A549 (cell line): ENCODE results near the gene TNNC1. TPM values are rescaled to one million over a fixed set of nuclear protein-coding genes. Genes with fewer than 3 reads are reported as not detected.

Experiments used
- ATAC-seq, 2 experiments: fragments of 200-7000 bp in 1 of 2; fragments of >200 bp in 1 of 2; cut with Nextera tagmentation in 1 of 2; cut with Tn5 transposase in 1 of 2; 3 replicates each; pipeline versions ENCODE4 v1.8.0 to v1.9.1; 2018 to 2020; ENCODE audit warnings: mild to moderate bottlenecking in 1 of 2, moderate library complexity in 1 of 2
- CTCF ChIA-PET: fragments of 300-600 bp; sonication (Branson Sonifier 250); formaldehyde crosslinking; extraction: SDS; loops from one replicate; lab custom pipeline; 2021; ENCODE audit warnings: antibody characterized with exemption, inconsistent platforms; lab: Yijun Ruan, JAX
- POLR2A ChIA-PET: fragments of 350-600 bp; formaldehyde crosslinking; extraction: SDS; loops from one replicate; lab custom pipeline; 2021; ENCODE audit warnings: antibody characterized with exemption, inconsistent platforms; lab: Yijun Ruan, JAX
- DNase-seq, 2 experiments: peaks; one replicate each; pipeline versions ENCODE4 v3.0.0 to v3.0.0-alpha.2; 2011 to 2016; ENCODE audit warnings: low read depth in 1 of 2, low spot score in 1 of 2
- FAIRE-seq: peaks from 2 replicates; lab custom pipeline; 2011; peaks lifted over from hg19 to GRCh38; lab: Jason Lieb, UNC
- H3K27ac ChIP-seq, 2 experiments: fragments of >200 bp; sonication (Bioruptor Twin); formaldehyde crosslinking; 3 replicates each; pipeline ENCODE4 v1.5.1; 2016 to 2017
- H3K4me1 ChIP-seq: fragments of >200 bp; sonication (Bioruptor Twin); formaldehyde crosslinking; 3 replicates; pipeline ENCODE4 v1.6.1; 2016
- H3K4me2 ChIP-seq: fragments of >200 bp; sonication (Bioruptor Twin); formaldehyde crosslinking; 3 replicates; pipeline ENCODE4 v1.6.1; 2016
- H3K4me3 ChIP-seq: fragments of >200 bp; sonication (Bioruptor Twin); formaldehyde crosslinking; 3 replicates; pipeline ENCODE4 v1.5.1; 2016
- H3K9me3 ChIP-seq: fragments of >200 bp; sonication (Bioruptor Twin); formaldehyde crosslinking; 3 replicates; pipeline ENCODE4 v1.6.1; 2016
- BHLHE40 ChIP-seq: IDR thresholded peaks from 2 replicates; pipeline ENCODE4 v1.6.1; 2012; ENCODE audit warnings: low read depth, low read length, inconsistent platforms
- CBX8 ChIP-seq: fragments of 200-600 bp; sonication (generic); IDR thresholded peaks from 2 replicates; pipeline ENCODE4 v1.6.1; 2016
- CEBPB ChIP-seq, 2 experiments: fragments of >200 bp in 1 of 2; sonication (Bioruptor Twin) in 1 of 2; formaldehyde crosslinking in 1 of 2; IDR thresholded peaks; 2 replicates each; pipeline ENCODE4 v1.6.1; 2012 to 2016
- CHD2 ChIP-seq: fragments of 150-350 bp; IDR thresholded peaks from 2 replicates; pipeline ENCODE4 v1.6.1; 2014; ENCODE audit warnings: low read length; ENCODE audit not compliant: partially characterized antibody
- EHF ChIP-seq: fragments of 250-450 bp; sonication (Bioruptor Pico); IDR thresholded peaks from 2 replicates; pipeline ENCODE4 v1.5.0; 2020; ENCODE audit warnings: mild to moderate bottlenecking
- FOSB ChIP-seq: fragments of 250-450 bp; sonication (Bioruptor Pico); IDR thresholded peaks from 2 replicates; pipeline ENCODE4 v1.5.0; 2020; ENCODE audit warnings: mild to moderate bottlenecking, moderate library complexity
- FOXS1 ChIP-seq: fragments of 250-450 bp; sonication (Bioruptor Pico); IDR thresholded peaks from 2 replicates; pipeline ENCODE4 v1.5.0; 2020; ENCODE audit warnings: mild to moderate bottlenecking, moderate library complexity
- HDAC2 ChIP-seq: fragments of 200-600 bp; sonication (generic); IDR thresholded peaks from 2 replicates; pipeline ENCODE4 v1.6.1; 2016
- JUNB ChIP-seq: fragments of >200 bp; sonication (Bioruptor Twin); formaldehyde crosslinking; IDR thresholded peaks from 2 replicates; pipeline ENCODE4 v1.6.1; 2016
- KDM1A ChIP-seq: fragments of 200-600 bp; sonication (generic); IDR thresholded peaks from 2 replicates; pipeline ENCODE4 v1.6.1; 2016; ENCODE audit warnings: low read depth, mild to moderate bottlenecking
- KDM5A ChIP-seq: fragments of 200-600 bp; sonication (generic); IDR thresholded peaks from 2 replicates; pipeline ENCODE4 v1.6.1; 2016; ENCODE audit warnings: antibody characterized with exemption, mild to moderate bottlenecking
- MAFK ChIP-seq: fragments of 450-650 bp; IDR thresholded peaks from 2 replicates; pipeline ENCODE4 v1.6.1; 2014; ENCODE audit not compliant: partially characterized antibody
- MAZ ChIP-seq: fragments of 150-350 bp; IDR thresholded peaks from 2 replicates; pipeline ENCODE4 v1.6.1; 2014; ENCODE audit warnings: antibody characterized with exemption, low read depth, low read length, borderline replicate concordance
- NFE2L2 ChIP-seq: fragments of 150-350 bp; conservative IDR thresholded peaks from 2 replicates; pipeline ENCODE4 v1.6.1; 2014; ENCODE audit warnings: low read length
- NR3C1 ChIP-seq: fragments of >200 bp; sonication (Bioruptor Twin); formaldehyde crosslinking; IDR thresholded peaks from 3 replicates; pipeline ENCODE4 v1.6.1; 2017
- POLR2A ChIP-seq: IDR thresholded peaks from 2 replicates; pipeline ENCODE4 v1.6.1; 2012; ENCODE audit warnings: mild to moderate bottlenecking, low read length
- POLR2AphosphoS2 ChIP-seq: conservative IDR thresholded peaks from 2 replicates; pipeline ENCODE4 v1.6.1; 2012; ENCODE audit warnings: low read length, improper control_type of control experiment, inconsistent platforms
- RCOR1 ChIP-seq: fragments of 150-350 bp; IDR thresholded peaks from 2 replicates; pipeline ENCODE4 v1.6.1; 2014; ENCODE audit warnings: antibody characterized with exemption, low read length, low read depth
- SMC3 ChIP-seq: fragments of >200 bp; sonication (Bioruptor Twin); formaldehyde crosslinking; IDR thresholded peaks from 3 replicates; pipeline ENCODE4 v1.6.1; 2018; ENCODE audit warnings: inconsistent platforms
- SREBF2 ChIP-seq: fragments of 450-650 bp; IDR thresholded peaks from 2 replicates; pipeline ENCODE4 v1.6.1; 2014; ENCODE audit warnings: mild to moderate bottlenecking, moderate library complexity
- TP53 ChIP-seq: fragments of 250-450 bp; sonication (Bioruptor Pico); IDR thresholded peaks from 2 replicates; pipeline ENCODE4 v1.5.0; 2021; ENCODE audit warnings: mild to moderate bottlenecking, moderate library complexity
- ZSCAN20 ChIP-seq: fragments of 250-450 bp; sonication (Bioruptor Pico); IDR thresholded peaks from 2 replicates; pipeline ENCODE4 v1.8.0; 2022; ENCODE audit warnings: mild to moderate bottlenecking, moderate library complexity
- WGBS: methylation state at CpG from one replicate; pipeline ENCODE4 v1.1.6; 2017; ENCODE audit errors: missing lambda C conversion rate; 5-methylcytosine and 5-hydroxymethylcytosine counted together
- polyA plus RNA-seq, 4 experiments: library from polyadenylated mRNA; depleted of rRNA in 3 of 4; stranded (reverse); fragments of >200 nt; fragmentation: RNase III in 1 of 4; extraction: RNeasy Plus Mini Kit Qiagen cat#74134 plus additional on column Dnase treatment in 1 of 4; gene quantifications; 2 replicates in 3 of 4; 3 replicates in 1 of 4; pipeline ENCODE4 v1.2.3, GENCODE V29; 2011 to 2017
- TF ChIP-seq, protein P1 (sequence below): fragments of 250-450 bp; sonication (Bioruptor Pico); IDR thresholded peaks from 2 replicates; pipeline ENCODE4 v1.5.0; 2020; ENCODE audit warnings: low read depth, mild to moderate bottlenecking, moderate library complexity
- TF ChIP-seq, protein P2 (sequence below): fragments of 450-650 bp; IDR thresholded peaks from 2 replicates; pipeline ENCODE4 v1.6.1; 2014; ENCODE audit warnings: antibody characterized with exemption
- TF ChIP-seq, protein P3 (sequence below): IDR thresholded peaks from 2 replicates; pipeline ENCODE4 v1.6.1; 2012; ENCODE audit warnings: low read depth, borderline replicate concordance
- TF ChIP-seq, protein P4 (sequence below): fragments of >200 bp; sonication (Bioruptor Twin); formaldehyde crosslinking; IDR thresholded peaks from 3 replicates; pipeline ENCODE4 v1.5.1; 2016
- TF ChIP-seq, protein P5 (sequence below): fragments of 250-450 bp; sonication (Bioruptor Pico); IDR thresholded peaks from 2 replicates; pipeline ENCODE4 v1.5.0; 2021; ENCODE audit warnings: mild to moderate bottlenecking, moderate library complexity, borderline replicate concordance
- TF ChIP-seq, protein P6 (sequence below): fragments of 200-600 bp; sonication (generic); IDR thresholded peaks from 2 replicates; pipeline ENCODE4 v1.6.1; 2016; ENCODE audit warnings: antibody characterized with exemption, mild to moderate bottlenecking, moderate library complexity

Gene TNNC1
- polyA plus RNA-seq, 2 of the 4 experiments (the other 2 are of a cell fraction), result 2.6 to 4.5 TPM

DNA sequence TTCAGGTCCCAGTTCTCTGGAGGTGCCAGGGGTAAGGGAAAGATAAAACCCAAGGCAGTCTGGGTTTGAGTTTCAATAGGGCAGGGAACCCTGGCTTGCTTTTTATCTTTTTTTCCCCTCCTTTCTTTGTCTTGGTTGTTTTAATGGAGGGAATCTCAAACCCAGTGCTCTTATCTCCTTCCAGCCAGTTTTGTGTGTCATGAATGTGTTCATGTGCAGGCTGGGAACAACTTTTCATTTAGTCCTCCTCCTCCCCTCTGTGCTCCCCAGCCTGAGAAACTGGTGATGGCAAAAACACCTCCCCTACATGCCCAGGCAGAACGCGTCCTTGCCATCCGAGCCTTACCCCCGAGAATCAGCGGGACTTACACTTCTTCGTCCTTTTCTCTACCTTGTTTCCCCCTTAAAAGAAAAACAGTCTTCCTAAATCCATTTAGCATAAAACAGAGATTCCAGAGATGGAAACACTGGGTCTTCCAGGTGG lies 19.8 kb downstream of the TNNC1 start:
- no peak overlapping the region for H3K27ac ChIP-seq
- WGBS, result 82% methylated on average over 6 of the region's 6 CpGs
- no peak for DNase-seq
- ATAC-seq, result no peak
- no peak overlapping the region for H3K4me2 ChIP-seq
- H3K4me3 ChIP-seq, result no peak overlapping the region
- H3K9me3 ChIP-seq, result no peaks in the 10 kb centered on the region
- ChIA-PET CTCF (interaction anchor here (20.8 kb wide), 1 partner anchor 14 kb away, joined by 351 read pairs; the partner anchor contains the start of genes SEMA3G and TNNC1), POLR2A (no interaction called here)
- TF ChIP-seq HDAC2 (no peak), NR3C1 (no peak), FOXS1 (CRISPR knock-in tag) (no peak), RCOR1 (no peak), POLR2A (no peak), NFE2L2 (no peak), SREBF2 (no peak), MAFK (no peak), KDM1A (no peak), JUNB (no peak), FOSB (CRISPR knock-in tag) (no peak)
- TF ChIP-seq, protein P1, sequence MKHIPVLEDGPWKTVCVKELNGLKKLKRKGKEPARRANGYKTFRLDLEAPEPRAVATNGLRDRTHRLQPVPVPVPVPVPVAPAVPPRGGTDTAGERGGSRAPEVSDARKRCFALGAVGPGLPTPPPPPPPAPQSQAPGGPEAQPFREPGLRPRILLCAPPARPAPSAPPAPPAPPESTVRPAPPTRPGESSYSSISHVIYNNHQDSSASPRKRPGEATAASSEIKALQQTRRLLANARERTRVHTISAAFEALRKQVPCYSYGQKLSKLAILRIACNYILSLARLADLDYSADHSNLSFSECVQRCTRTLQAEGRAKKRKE (CRISPR knock-in tag), result no peak
- TF ChIP-seq, protein P2, sequence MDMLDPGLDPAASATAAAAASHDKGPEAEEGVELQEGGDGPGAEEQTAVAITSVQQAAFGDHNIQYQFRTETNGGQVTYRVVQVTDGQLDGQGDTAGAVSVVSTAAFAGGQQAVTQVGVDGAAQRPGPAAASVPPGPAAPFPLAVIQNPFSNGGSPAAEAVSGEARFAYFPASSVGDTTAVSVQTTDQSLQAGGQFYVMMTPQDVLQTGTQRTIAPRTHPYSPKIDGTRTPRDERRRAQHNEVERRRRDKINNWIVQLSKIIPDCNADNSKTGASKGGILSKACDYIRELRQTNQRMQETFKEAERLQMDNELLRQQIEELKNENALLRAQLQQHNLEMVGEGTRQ, result no peak
- TF ChIP-seq, protein P3, sequence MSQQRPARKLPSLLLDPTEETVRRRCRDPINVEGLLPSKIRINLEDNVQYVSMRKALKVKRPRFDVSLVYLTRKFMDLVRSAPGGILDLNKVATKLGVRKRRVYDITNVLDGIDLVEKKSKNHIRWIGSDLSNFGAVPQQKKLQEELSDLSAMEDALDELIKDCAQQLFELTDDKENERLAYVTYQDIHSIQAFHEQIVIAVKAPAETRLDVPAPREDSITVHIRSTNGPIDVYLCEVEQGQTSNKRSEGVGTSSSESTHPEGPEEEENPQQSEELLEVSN, result no peak
- H3K4me1 ChIP-seq, result no peaks in the 10 kb centered on the region
- no peak for FAIRE-seq

DNA sequence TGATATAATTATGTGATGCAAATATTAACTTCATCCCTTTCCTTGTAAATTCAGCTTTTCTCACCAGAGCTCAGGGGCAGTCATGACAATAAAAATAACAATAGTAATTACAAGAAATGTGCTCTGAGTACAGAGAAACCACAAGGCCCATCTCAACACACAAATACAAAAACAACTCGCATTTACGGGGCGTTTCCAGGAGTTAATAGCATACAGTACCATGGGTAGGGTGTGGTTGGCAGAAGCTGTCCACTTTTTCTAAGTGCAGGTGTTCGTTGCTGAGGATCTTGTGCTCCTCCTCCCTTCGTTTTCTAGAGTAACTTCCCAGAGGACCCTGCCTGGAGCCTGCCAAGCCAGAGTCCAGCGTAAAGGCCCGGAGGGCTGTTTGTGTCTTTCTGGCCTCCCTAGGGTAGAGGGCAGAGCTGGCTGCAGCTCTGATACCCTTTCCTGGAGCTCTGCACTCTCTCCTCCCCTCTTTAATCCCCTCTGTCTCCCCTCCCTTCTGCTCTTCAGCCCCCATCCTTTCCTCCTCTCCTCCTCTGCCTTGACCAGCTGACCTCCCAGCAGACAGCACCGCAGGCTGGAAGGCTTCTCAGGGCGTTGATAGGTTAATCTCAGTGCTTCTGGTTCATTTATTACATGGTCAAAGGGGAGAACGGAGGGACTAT lies 20.4 kb downstream of the TNNC1 start:
- no peak for TF ChIP-seq KDM5A
- no peak for TF ChIP-seq CHD2
- no peak for TF ChIP-seq CEBPB (IDR thresholded peaks at IDR 0.05)
- no peak for TF ChIP-seq SMC3
- TF ChIP-seq NFE2L2, result no peak
- TF ChIP-seq, protein P4, sequence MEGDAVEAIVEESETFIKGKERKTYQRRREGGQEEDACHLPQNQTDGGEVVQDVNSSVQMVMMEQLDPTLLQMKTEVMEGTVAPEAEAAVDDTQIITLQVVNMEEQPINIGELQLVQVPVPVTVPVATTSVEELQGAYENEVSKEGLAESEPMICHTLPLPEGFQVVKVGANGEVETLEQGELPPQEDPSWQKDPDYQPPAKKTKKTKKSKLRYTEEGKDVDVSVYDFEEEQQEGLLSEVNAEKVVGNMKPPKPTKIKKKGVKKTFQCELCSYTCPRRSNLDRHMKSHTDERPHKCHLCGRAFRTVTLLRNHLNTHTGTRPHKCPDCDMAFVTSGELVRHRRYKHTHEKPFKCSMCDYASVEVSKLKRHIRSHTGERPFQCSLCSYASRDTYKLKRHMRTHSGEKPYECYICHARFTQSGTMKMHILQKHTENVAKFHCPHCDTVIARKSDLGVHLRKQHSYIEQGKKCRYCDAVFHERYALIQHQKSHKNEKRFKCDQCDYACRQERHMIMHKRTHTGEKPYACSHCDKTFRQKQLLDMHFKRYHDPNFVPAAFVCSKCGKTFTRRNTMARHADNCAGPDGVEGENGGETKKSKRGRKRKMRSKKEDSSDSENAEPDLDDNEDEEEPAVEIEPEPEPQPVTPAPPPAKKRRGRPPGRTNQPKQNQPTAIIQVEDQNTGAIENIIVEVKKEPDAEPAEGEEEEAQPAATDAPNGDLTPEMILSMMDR, result no peak
- TF ChIP-seq MAZ, result no peak
- no peak for TF ChIP-seq ZSCAN20
- TF ChIP-seq, protein P5, sequence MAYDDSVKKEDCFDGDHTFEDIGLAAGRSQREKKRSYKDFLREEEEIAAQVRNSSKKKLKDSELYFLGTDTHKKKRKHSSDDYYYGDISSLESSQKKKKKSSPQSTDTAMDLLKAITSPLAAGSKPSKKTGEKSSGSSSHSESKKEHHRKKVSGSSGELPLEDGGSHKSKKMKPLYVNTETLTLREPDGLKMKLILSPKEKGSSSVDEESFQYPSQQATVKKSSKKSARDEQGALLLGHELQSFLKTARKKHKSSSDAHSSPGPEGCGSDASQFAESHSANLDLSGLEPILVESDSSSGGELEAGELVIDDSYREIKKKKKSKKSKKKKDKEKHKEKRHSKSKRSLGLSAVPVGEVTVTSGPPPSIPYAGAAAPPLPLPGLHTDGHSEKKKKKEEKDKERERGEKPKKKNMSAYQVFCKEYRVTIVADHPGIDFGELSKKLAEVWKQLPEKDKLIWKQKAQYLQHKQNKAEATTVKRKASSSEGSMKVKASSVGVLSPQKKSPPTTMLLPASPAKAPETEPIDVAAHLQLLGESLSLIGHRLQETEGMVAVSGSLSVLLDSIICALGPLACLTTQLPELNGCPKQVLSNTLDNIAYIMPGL (CRISPR knock-in tag), result no peak
- TF ChIP-seq SREBF2, result no peak
- TF ChIP-seq RCOR1, result no peak
- TF ChIP-seq CBX8, result no peak
- TF ChIP-seq, protein P6, sequence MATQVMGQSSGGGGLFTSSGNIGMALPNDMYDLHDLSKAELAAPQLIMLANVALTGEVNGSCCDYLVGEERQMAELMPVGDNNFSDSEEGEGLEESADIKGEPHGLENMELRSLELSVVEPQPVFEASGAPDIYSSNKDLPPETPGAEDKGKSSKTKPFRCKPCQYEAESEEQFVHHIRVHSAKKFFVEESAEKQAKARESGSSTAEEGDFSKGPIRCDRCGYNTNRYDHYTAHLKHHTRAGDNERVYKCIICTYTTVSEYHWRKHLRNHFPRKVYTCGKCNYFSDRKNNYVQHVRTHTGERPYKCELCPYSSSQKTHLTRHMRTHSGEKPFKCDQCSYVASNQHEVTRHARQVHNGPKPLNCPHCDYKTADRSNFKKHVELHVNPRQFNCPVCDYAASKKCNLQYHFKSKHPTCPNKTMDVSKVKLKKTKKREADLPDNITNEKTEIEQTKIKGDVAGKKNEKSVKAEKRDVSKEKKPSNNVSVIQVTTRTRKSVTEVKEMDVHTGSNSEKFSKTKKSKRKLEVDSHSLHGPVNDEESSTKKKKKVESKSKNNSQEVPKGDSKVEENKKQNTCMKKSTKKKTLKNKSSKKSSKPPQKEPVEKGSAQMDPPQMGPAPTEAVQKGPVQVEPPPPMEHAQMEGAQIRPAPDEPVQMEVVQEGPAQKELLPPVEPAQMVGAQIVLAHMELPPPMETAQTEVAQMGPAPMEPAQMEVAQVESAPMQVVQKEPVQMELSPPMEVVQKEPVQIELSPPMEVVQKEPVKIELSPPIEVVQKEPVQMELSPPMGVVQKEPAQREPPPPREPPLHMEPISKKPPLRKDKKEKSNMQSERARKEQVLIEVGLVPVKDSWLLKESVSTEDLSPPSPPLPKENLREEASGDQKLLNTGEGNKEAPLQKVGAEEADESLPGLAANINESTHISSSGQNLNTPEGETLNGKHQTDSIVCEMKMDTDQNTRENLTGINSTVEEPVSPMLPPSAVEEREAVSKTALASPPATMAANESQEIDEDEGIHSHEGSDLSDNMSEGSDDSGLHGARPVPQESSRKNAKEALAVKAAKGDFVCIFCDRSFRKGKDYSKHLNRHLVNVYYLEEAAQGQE, result no peak
- no peak for TF ChIP-seq TP53
- TF ChIP-seq POLR2AphosphoS2, result no peak
- TF ChIP-seq BHLHE40, result no peak
- no peak for TF ChIP-seq KDM1A
- TF ChIP-seq EHF (CRISPR knock-in tag), result no peak
- FAIRE-seq (no peak), ATAC-seq (no peak), DNase-seq (no peak)
- no peak overlapping the region for H3K4me2 ChIP-seq
- no peak overlapping the region for H3K27ac ChIP-seq
- H3K4me3 ChIP-seq, result no peak overlapping the region
- H3K4me1 ChIP-seq, result no peaks in the 10 kb centered on the region
- POLR2A ChIA-PET, result no interaction called here
- WGBS, result 72% methylated on average over 10 of the region's 10 CpGs
- CTCF ChIA-PET, result interaction anchor here (1.0 to 20.8 kb wide), 2 partner anchors 14 to 289 kb away, joined by 3 to 351 read pairs; partner anchors contain the start of genes SEMA3G and TNNC1
- no peaks in the 10 kb centered on the region for H3K9me3 ChIP-seq
